Renal pelvis (tissue), 4 donors: Measurements from ENCODE around the gene BRMS1. TPM values are rescaled to one million over a fixed set of nuclear protein-coding genes. Genes with fewer than 3 reads are reported as not detected.
"Not testable (repeated sequence)": the region's sequence is repeated elsewhere in the genome, so short reads cannot be mapped to it uniquely, and the experiment has no call there.

ENCODE experiments used
- DNase-seq: peaks from one replicate; pipeline ENCODE4 v3.0.0-alpha.2; 2013
- polyA plus RNA-seq, 3 donors: library from polyadenylated mRNA; unstranded; fragments of 120-200 nt; gene quantifications; one replicate each; pipeline ENCODE4 v1.2.1, GENCODE V29; 2013; ENCODE audit not compliant: insufficient read length in 3 of 3

Gene BRMS1
- polyA plus RNA-seq, 3 donors = 36.3 to 39.3 (median 38.6) TPM

DNA sequence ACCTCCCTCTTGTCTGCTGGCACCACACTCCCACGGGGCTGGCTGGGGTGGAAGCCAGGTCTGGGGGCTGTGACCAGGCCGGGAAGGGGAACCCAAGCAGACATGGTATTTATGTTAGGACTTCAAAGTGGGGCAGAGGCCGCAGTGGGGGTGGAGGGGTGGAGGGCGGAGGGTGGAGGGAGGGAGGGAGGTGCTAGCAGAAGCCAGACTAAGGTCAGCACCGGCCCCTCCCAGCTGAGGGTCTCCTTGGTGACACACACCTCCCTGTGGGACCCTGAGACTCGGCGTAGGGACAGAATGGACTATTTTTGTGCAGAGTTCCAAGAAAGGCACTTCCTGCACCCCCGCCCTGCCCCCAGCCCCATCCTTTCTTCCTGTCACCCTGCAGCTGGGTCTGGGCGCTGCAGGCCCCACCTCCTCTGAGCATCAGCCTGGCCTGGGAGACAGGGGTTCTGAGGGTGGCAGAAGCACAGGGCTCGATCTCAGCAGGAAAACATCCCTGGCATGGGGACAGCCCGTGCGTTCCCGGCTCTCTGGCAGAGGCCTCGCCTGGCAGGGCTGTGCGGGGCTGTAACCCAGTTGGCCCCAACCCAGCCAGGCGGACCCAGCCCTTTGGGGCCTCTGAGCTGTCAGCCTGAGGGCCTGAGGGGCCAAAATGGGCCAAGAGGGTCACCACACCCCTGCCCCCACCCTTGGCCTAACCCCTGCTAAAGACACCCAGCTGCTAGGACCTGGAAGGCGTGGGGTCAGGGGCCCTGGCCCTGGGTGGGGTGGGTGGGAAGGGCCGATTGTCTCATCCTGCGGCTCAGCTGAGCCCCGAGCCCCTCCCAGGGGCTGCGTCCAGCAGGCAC lies 18.4 kb downstream of the BRMS1 start:
- DNase-seq = no peak

DNA sequence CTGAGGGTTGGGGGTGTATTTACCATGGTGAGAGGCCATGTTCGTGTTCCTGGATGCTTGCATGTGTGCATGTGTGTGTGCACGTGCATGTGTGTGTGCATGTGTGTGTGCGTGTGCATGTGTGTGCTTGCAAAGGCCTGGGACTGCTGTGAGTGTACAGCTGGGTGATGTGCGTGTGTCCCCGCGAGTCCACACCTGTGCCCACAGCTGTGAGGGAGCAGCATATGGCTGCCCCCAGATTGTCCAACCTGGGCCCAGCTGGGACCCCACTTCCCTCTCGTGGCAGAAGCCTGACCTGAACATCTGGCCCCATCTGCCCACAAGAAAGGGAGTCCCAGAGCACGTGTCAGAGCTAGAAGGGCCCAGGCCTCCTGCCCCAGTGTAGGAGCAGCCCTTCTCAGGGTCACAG lies 19.6 kb downstream of the BRMS1 start:
- no peak for DNase-seq

DNA sequence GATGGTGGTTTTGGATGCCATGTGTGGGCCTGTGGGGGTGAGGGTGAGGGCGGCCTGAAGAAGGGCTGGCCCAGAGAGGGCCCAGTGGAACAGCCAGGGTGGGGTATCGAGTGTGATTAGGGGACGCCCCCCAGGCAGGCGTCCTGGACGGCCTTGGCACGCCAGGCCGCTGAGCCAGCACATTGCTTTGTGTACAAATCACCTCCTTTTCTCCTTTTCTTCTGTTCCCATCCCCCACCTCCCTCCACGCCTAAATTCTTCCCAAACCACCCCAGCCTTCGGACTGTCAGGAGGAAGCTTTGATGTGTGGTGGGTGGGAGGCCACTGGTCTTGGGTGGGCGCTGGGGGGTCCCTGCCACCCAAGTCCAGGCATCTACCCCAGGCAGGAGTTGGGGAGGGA lies 20.2 kb downstream of the BRMS1 start:
- no peak for DNase-seq

DNA sequence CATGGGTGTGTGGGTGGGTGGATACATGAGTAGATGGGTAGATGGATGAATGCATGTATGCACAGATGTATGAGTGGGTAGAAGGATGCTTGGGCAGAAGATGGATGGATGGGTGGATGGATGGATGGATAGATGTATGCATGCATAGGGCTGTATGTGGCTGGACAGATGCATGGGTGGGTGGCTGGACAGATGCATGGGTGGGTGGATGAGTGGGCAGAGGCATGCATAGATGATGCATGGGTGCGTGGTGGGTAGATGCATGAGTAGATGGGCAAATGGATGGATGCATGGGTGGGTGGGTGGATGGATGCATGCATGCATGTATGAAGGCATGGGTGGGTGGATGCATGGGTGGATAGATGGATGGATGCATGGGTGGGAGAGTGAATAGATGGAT lies 21.2 kb downstream of the BRMS1 start:
- no peak for DNase-seq

- no peak for DNase-seq
Measured at GRCh38 chr11:66322732-66323427, 22.0 kb downstream of the BRMS1 start.

DNA sequence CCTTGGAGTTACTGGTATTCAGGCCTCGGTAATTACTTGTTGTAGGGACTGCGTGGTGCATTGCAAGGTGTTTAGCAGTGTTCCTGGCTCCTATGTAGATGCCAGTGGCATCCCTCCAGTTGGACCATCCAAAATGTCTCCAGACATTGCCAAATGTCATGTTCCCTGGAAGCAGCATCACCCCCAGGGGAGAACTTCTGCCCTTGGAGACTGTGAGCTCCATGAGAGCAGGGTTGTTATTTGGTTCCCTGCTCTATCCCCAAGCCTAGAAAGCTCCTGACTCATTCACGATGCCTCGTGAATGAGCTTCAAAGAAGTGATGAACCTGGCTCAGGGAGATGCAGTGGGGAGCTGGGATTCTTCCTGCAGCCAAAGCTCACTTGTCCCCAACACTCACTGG lies 23.3 kb downstream of the BRMS1 start:
- DNase-seq = no peak

DNA sequence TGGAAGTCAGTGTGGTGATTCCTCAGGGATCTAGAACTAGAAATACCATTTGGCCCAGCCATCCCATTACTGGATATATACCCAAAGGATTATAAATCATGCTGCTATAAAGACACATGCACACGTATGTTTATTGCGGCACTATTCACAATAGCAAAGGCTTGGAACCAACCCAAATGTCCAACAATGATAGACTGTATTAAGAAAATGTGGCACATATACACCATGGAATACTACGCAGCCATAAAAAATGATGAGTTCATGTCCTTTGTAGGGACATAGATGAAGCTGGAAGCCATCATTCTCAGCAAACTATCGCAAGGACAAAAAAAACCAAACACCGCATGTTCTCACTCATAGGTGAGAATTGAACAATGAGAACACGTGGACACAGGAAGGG lies 24.2 kb downstream of the BRMS1 start:
- DNase-seq = not testable (repeated sequence)

GRCh38 chr11:66320289-66320688 lies 24.6 kb downstream of the BRMS1 start:
- DNase-seq = not testable (repeated sequence)

DNA sequence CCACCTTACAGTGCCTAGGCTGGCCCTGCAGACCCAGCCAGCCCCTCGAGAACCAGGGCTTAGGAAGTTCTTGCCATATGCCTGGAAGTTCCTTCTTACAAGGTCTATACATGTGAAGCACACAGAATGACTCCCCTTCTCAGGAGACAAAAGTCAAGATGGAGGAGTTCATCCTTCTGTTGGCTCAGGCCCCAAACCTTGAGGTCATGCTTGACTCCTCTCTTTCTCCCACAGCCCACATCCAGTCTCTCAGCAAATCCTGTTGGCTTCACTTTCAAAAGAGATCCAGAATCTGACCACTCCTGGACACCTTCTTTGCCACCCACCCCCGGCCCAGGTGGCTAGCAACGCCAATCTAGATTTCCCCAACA lies 26.3 kb downstream of the BRMS1 start:
- no peak for DNase-seq

GRCh38 chr11:66317723-66318599 lies 26.9 kb downstream of the BRMS1 start:
- peak; percentile 59 for DNase-seq

GRCh38 chr11:66317322-66317722 lies 27.6 kb downstream of the BRMS1 start:
- DNase-seq = no peak

GRCh38 chr11:66316849-66317251 lies 28.1 kb downstream of the BRMS1 start, which contains the start of gene CD248:
CD248 (minus strand) TSS chr11:66317044; CDS start chr11:66317027, 17 bp downstream.
- DNase-seq = peak; percentile 78

GRCh38 chr11:66315921-66316811 lies 28.7 kb downstream of the BRMS1 start:
- no peak for DNase-seq

DNA sequence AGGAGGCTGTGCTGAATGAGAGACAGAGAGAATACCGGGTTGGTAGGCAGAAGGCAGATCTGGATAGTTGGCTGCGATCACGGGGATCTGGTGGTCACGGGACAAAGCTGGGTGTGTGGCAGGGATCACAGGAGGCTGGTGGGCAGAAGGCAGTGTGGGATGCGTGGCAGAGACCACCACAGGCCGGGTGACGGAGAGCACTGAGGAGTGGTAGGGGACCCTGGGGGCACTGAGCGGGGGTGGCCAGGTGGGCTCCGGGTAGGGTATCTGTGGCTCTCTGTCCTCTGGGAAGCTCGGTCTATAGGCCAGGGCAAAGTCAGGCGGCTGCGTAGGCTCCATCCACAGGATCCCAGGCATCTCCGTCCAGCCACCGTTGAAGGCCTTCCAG lies 29.4 kb downstream of the BRMS1 start:
- DNase-seq = no peak

GRCh38 chr11:66314561-66315497 lies 30.1 kb downstream of the BRMS1 start:
- no peak for DNase-seq

DNA sequence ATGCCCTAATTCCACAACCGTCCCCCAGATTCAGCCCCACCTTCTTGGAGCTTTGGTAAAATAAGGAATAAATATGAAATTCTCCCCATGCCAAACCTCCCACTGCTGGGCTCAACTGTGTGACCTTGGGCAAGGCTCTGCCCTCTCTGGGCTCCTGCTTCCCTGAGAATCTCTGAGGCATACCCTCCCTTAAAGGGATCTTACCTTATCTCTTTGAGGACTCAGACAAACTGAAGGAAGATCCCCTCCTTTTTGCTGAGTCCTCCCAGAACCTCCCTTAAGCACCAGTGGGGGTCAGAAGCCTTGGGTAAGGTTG lies 30.8 kb downstream of the BRMS1 start:
- DNase-seq = no peak

GRCh38 chr11:66313321-66314185 lies 31.4 kb downstream of the BRMS1 start:
- peak; percentile 77 for DNase-seq

GRCh38 chr11:66312549-66313320 lies 32.2 kb downstream of the BRMS1 start:
- DNase-seq = peak; percentile 97
